ENCODE results near the gene TPX2.

TPX2 gene

DNA sequence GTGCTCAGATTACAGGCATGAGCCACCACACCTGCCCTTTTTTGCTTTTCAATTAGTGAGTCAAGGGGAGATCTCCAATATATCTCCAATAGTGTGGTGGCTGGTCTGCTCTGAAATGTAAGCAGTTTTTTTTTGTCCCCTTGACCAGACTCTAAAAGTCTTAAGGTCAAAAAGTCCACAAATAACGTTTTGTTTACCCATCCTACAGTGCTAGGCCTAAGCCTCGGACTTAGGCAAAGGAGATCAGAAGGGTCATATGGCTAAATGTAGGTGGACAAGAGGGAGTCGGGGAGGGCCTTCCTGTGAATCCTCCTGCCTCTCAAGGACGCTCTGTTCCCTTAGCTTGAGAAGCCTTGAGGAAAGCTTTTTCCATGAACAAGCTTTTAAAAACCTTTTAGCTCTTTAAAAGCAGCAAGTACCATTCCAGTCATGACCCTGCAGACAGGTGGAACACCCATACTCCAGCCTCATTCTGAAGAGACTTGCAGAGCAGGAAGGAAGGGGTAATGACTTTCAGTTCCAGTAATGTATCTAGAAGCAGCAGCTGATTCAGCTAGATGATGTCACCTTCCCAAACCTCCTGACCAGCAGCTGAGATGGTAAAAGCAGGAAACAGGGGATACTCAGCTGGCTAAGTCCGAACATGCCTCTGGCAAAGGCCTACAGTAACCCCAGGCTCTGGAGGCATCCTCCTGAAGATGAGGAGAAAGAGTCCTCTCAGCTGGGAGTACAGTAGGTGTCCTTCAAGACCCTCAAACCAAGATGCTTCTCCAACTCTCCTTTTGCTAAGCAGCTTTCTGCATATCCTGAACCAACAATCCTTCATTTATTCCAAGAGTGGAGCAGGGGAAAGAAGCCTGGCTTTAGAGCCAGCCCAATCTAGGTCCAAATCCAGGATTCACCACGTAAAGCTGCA, 40.0 kb upstream of the TPX2 start:
- no peak overlapping the region for H3K9ac ChIP-seq (ENCODE audit: low read depth, low read length)
- H3K36me3 ChIP-seq (ENCODE audit: insufficient read depth, low read depth, low read length), result peaks cover 15% of the 10 kb centered on the region
- H3K4me1 ChIP-seq (ENCODE audit: insufficient read depth, low read length), result peaks cover 9% of the 10 kb centered on the region
- H3K4me3 ChIP-seq (ENCODE audit: low read length), result no peak overlapping the region
- no peak overlapping the region for H3K27ac ChIP-seq (ENCODE audit: low read length)
- H3K9me3 ChIP-seq (ENCODE audit: insufficient read depth, low read depth, low read length), result no peaks in the 10 kb centered on the region
- no peaks in the 10 kb centered on the region for H3K27me3 ChIP-seq (ENCODE audit: insufficient read depth, low read length)

DNA sequence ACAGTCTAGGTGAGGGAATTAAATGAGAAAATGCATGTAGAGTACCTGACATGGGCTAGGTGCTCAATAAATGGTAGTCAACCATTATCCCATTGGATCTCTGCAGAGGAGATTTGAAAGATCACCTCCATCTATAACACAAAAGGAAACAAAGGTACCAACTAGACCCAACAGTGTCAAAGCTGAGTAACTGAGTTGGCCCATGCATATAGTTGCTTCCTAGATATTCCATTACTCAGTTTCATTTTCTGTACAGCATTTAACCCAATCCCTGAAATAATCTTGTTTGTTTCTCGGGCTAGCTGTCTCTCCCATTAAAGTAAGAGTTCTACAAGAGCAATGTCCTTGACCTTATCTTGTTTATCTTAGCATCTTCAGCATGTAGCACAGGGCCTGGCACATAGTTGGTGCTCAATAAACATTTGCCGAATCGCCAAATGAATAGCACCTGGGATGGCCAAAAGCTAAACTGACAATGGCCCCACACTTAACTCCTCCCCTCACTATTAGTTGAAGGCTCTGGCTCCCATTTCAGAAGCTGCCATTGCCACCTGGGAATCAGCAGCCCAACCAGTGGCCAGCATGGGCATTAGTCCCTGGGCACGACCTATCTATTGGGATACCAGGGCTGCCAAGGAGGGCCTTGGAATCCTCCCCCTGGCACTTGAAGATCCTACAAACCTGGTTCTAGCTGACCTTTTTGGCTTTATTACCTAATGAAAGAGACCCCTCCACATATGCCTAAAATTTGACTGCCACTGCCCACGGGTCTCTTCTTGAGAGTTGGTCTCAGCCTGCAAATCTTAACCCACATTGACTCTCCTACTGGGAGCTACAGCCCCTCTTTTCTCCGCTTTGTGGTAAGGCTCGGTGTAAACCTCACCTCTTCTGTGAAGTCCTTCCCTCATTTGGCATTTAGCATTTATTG, 39.0 kb upstream of the TPX2 start:
- Histone ChIP-seq H3K4me1 (ENCODE audit: insufficient read depth, low read length) (no peaks in the 10 kb centered on the region; the same call in 1 of the 2 replicates), H3K4me3 (ENCODE audit: low read length) (no peak overlapping the region), H3K9ac (ENCODE audit: low read depth, low read length) (no peak overlapping the region), H3K9me3 (ENCODE audit: insufficient read depth, low read depth, low read length) (no peaks in the 10 kb centered on the region), H3K36me3 (ENCODE audit: insufficient read depth, low read depth, low read length) (peaks cover 20% of the 10 kb centered on the region), H3K27ac (ENCODE audit: low read length) (no peak overlapping the region), H3K27me3 (ENCODE audit: insufficient read depth, low read length) (no peaks in the 10 kb centered on the region)

DNA sequence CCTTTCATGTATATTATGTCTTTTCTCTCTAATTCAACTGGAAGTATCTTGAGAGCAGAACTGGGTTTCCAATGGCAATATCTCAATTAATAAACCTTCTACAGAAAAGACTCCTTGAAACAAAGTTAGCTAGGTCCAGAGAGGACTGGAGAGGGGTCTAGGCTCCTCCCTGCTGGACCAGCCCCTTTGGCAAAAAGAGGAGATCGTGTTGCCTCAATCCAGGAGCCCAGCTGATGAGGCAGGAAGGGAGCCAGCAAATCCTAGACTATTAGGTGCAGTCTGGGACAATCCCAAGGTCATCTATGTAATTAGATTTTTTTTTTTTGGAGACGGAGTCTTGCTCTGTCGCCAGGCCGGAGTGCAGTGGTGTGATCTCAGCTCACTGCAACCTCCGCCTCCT, 38.3 kb upstream of the TPX2 start:
- no peaks in the 10 kb centered on the region for H3K9me3 ChIP-seq (ENCODE audit: insufficient read depth, low read depth, low read length)
- H3K27ac ChIP-seq (ENCODE audit: low read length), result no peak overlapping the region
- peaks cover 20% of the 10 kb centered on the region for H3K36me3 ChIP-seq (ENCODE audit: insufficient read depth, low read depth, low read length)
- no peak overlapping the region for H3K4me3 ChIP-seq (ENCODE audit: low read length)
- H3K9ac ChIP-seq (ENCODE audit: low read depth, low read length), result no peak overlapping the region
- no peaks in the 10 kb centered on the region; the same call in 1 of the 2 replicates for H3K4me1 ChIP-seq (ENCODE audit: insufficient read depth, low read length)
- no peaks in the 10 kb centered on the region for H3K27me3 ChIP-seq (ENCODE audit: insufficient read depth, low read length)

DNA sequence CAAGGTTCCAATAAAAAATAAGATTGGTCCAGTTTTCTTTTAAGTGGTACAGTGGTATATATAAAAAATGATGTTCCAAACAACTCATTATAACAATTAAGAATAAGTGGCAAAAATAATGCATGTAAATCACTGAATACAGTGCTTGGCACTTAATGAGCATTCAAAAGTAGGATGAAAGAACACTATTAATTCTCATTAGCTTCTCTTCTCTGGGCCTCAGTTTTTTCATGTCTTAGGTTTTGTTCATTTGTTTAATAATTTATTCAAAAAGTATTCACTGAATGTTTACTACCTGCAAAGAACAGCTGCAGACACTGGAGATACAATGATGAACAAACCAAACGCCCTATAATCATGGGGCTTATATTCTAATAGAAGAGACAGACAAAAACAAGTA, 37.5 kb upstream of the TPX2 start:
- Histone ChIP-seq H3K36me3 (ENCODE audit: insufficient read depth, low read depth, low read length) (peaks cover 24% of the 10 kb centered on the region), H3K9me3 (ENCODE audit: insufficient read depth, low read depth, low read length) (no peaks in the 10 kb centered on the region), H3K4me3 (ENCODE audit: low read length) (no peak overlapping the region), H3K9ac (ENCODE audit: low read depth, low read length) (no peak overlapping the region), H3K4me1 (ENCODE audit: insufficient read depth, low read length) (no peaks in the 10 kb centered on the region; the same call in 1 of the 2 replicates), H3K27me3 (ENCODE audit: insufficient read depth, low read length) (no peaks in the 10 kb centered on the region), H3K27ac (ENCODE audit: low read length) (no peak overlapping the region)

DNA sequence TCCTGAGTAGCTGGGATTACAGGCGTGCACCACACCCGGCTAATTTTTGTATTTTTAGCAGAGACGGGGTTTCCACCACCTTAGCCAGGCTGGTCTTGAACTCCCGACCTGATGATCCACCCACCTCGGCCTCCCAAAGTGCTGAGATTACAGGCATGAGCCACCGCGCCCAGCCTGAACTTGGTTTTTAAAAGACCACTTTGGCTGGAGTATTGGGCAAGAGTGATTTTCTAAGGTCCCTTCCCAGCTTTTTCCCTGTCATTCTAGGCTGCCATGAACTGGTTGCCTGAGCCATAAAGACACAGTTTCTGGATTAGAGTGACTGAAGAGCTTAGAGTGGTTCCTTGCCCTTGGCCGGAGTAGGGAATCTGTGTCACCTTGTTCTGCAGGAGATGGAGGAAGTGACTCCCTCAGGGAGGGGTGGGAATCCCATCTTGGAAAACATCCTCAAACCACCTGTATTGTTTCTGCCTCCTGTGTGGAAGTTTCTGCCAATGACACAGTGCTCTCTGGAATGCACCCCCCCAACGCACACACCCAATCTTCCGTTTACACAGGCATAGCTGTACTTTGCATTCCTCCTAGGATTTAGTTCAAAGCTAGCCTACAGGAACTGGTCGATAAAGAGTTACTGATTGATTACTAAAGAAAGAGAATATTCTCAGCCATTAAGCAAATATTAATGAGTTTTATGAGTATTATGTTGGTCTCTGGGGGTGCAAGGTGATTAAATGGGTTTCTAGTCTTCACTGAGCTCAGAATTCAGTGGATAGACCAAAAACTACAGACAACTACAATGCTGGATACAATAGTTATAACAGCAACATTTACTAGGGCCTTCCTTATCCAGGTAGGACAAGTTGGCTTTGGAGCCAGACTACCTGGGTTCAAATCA, 34.6 kb upstream of the TPX2 start:
- Histone ChIP-seq H3K4me1 (ENCODE audit: insufficient read depth, low read length) (peaks cover 14% of the 10 kb centered on the region), H3K27ac (ENCODE audit: low read length) (no peak overlapping the region), H3K9me3 (ENCODE audit: insufficient read depth, low read depth, low read length) (no peaks in the 10 kb centered on the region), H3K27me3 (ENCODE audit: insufficient read depth, low read length) (no peaks in the 10 kb centered on the region), H3K36me3 (ENCODE audit: insufficient read depth, low read depth, low read length) (peaks cover 37% of the 10 kb centered on the region), H3K9ac (ENCODE audit: low read depth, low read length) (no peak overlapping the region), H3K4me3 (ENCODE audit: low read length) (no peak overlapping the region)

DNA sequence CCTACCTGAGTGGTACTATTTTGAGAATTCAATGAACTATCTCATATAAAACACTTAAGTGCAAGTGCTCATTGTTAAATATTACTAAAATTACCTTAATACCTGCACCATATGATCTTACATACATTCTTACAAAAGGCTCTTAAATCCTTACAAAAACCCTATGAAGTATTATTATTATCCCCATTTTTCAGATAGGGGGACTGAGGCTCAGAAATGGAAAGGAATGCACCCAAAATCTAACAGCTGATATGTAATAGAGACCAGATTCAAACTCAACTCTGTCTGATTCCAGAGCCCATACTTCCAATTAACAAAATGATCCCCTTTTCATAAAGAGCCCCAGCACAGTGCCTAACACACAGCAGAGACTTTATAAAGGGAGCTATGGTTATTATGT, 33.9 kb upstream of the TPX2 start:
- H3K36me3 ChIP-seq (ENCODE audit: insufficient read depth, low read depth, low read length), result peaks cover 36% of the 10 kb centered on the region
- H3K27ac ChIP-seq (ENCODE audit: low read length), result no peak overlapping the region
- peaks cover 14% of the 10 kb centered on the region for H3K4me1 ChIP-seq (ENCODE audit: insufficient read depth, low read length)
- H3K9me3 ChIP-seq (ENCODE audit: insufficient read depth, low read depth, low read length), result no peaks in the 10 kb centered on the region
- no peaks in the 10 kb centered on the region for H3K27me3 ChIP-seq (ENCODE audit: insufficient read depth, low read length)
- H3K9ac ChIP-seq (ENCODE audit: low read depth, low read length), result no peak overlapping the region
- H3K4me3 ChIP-seq (ENCODE audit: low read length), result no peak overlapping the region

DNA sequence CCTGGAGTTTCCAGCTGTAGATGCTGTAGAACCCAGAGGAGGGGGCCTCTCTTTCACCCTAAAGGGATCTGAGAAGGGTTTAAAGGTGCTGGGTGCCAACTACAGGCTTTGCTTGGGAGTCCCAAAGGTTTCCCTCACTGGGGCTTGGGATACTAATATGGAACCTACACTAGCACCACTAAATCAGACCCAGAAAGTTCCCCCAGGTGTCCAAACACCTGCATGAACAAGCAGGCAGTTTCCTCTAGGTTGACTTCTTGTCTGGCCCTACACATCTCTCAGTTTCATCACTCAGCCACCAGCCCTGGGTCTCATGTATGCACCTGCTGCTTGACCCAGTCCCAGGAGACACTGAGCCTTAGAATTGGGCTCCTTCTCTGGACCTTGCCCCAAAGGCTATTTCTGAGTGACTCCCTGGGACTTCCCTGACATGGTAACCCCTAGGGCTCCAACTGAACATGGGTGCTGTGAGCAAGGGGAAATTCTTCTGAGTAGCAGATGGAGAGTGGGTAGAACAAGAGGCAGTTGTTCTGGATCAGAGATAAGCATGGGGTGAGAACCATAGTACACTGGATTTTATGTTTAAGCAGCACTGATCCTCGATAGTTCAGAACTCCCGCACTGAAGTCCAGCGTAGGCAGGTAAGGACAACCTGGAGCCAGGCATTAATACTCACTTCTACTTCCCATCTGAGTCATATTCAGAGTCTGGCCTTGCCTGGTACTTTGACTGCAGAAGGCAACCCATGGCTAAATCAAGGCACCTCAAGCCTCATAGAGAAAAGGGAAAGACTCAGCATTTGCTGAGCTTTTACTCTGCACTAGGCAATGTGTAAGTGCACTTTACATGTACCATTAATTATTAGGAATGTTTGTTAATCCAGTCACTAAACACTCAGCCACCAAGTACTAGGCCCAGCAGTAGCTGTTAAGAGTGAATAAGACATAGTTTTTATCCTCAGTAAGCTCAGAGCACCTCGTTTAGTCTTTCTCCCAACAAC, 33.2 kb upstream of the TPX2 start:
- H3K27ac ChIP-seq (ENCODE audit: low read length), result no peak overlapping the region
- H3K4me1 ChIP-seq (ENCODE audit: insufficient read depth, low read length), result peaks cover 14% of the 10 kb centered on the region

DNA sequence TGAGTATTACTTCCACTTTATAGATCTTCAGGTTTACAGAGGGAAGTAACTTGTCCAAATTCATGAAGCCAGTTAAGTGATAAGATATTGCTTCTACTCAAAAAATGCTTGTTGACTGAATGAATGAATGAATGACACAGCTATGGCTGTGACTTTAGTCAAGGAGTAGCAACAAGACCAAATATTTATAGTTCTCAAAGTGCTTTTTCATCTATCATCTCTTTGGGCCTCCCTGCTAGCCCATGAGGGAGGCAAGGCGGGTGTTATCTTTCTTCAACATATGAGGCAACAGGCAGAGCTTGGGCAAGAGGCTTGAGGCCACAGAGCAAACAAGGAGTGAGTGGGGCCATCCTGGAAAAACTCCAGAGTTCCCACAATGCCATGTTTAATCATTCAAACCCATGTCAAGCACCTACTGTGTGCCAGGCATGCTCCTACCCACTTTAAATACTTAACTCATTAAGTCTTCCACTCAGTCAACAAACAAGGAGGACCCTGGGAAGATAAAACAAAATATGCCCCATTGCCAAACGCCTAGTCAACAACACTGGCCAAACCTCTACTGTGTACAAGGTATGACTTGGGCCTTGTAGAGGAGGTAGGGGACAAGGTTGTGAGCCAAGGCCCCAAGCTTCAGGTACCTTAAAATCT, 32.4 kb upstream of the TPX2 start:
- Histone ChIP-seq H3K4me1 (ENCODE audit: insufficient read depth, low read length) (peaks cover 19% of the 10 kb centered on the region), H3K27ac (ENCODE audit: low read length) (no peak overlapping the region), H3K36me3 (ENCODE audit: insufficient read depth, low read depth, low read length) (peaks cover 49% of the 10 kb centered on the region), H3K9ac (ENCODE audit: low read depth, low read length) (no peak overlapping the region), H3K9me3 (ENCODE audit: insufficient read depth, low read depth, low read length) (no peaks in the 10 kb centered on the region), H3K4me3 (ENCODE audit: low read length) (no peak overlapping the region), H3K27me3 (ENCODE audit: insufficient read depth, low read length) (no peaks in the 10 kb centered on the region)

More for the DNA sequence above, 33.2 kb upstream of the TPX2 start:
- peaks cover 42% of the 10 kb centered on the region for H3K36me3 ChIP-seq (ENCODE audit: insufficient read depth, low read depth, low read length)
- H3K4me3 ChIP-seq (ENCODE audit: low read length), result no peak overlapping the region
- no peak overlapping the region for H3K9ac ChIP-seq (ENCODE audit: low read depth, low read length)
- no peaks in the 10 kb centered on the region for H3K27me3 ChIP-seq (ENCODE audit: insufficient read depth, low read length)
- H3K9me3 ChIP-seq (ENCODE audit: insufficient read depth, low read depth, low read length), result no peaks in the 10 kb centered on the region

DNA sequence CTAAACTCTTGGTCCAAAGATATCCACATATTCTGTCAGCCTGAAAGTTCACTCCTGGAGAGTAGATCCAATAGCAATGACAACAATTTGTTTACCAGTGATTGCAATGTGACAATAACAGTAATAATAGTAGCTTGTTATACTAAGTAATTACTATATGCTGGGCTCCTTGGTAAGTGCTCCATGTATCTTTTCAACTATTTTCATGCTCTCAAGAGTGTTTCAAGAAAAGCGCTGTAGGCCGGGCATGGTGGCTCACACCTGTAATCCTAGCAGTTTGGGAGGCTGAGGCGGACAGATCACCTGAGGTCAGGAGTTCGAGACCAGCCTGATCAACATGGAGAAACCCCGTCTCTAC, 31.9 kb upstream of the TPX2 start:
- no peak overlapping the region for H3K4me3 ChIP-seq (ENCODE audit: low read length)
- H3K36me3 ChIP-seq (ENCODE audit: insufficient read depth, low read depth, low read length), result peaks cover 51% of the 10 kb centered on the region
- no peak overlapping the region for H3K9ac ChIP-seq (ENCODE audit: low read depth, low read length)
- H3K27me3 ChIP-seq (ENCODE audit: insufficient read depth, low read length), result no peaks in the 10 kb centered on the region
- peaks cover 24% of the 10 kb centered on the region for H3K4me1 ChIP-seq (ENCODE audit: insufficient read depth, low read length)
- H3K27ac ChIP-seq (ENCODE audit: low read length), result no peak overlapping the region
- H3K9me3 ChIP-seq (ENCODE audit: insufficient read depth, low read depth, low read length), result no peaks in the 10 kb centered on the region
